Measurements from ENCODE around the gene TSHB. TPM values are rescaled to one million over a fixed set of nuclear protein-coding genes. Genes with fewer than 3 reads are reported as not detected.

The TSHB gene
- total and polyA plus RNA-seq, 9 donors = not detected

- Histone ChIP-seq H3K27ac (no peak overlapping the region), H3K36me3 (no peaks in the 10 kb centered on the region), H3K4me3 (no peak overlapping the region), H3K4me1 (ENCODE audit: insufficient read depth) (no peaks in the 10 kb centered on the region), H3K9me3 (no peaks in the 10 kb centered on the region), H3K27me3 (no peaks in the 10 kb centered on the region)
- whole genome bisulfite sequencing, 3 donors = 87 to 89% (median 89%) methylated on average over 6 of the region's 6 CpGs
- intact Hi-C loops (cut with DNase I) = no loop called here
- TF ChIP-seq EP300 (IDR thresholded peaks at IDR 0.05) (no peak), CTCF (IDR thresholded peaks at IDR 0.05) (no peak), POLR2A (IDR thresholded peaks at IDR 0.05) (no peak)
- DNase-seq = no peak
These were observed 35.4 kb downstream of the TSHB start for GRCh38 chr1:115065021-115065420.

GRCh38 chr1:115067161-115067859 is 37.7 kb downstream of the TSHB start:
- WGBS, 3 donors = 47 to 62% (median 51%) methylated on average over 8 of the region's 8 CpGs
- intact Hi-C loops (cut with DNase I) = no loop called here
- Histone ChIP-seq H3K4me1 (ENCODE audit: insufficient read depth) (no peaks in the 10 kb centered on the region), H3K27ac (no peak overlapping the region), H3K36me3 (no peaks in the 10 kb centered on the region), H3K4me3 (no peak overlapping the region), H3K9me3 (no peaks in the 10 kb centered on the region), H3K27me3 (no peaks in the 10 kb centered on the region)
- TF ChIP-seq POLR2A (IDR thresholded peaks at IDR 0.05) (no peak), EP300 (IDR thresholded peaks at IDR 0.05) (no peak), CTCF (IDR thresholded peaks at IDR 0.05) (no peak)
- no peak for DNase-seq

DNA sequence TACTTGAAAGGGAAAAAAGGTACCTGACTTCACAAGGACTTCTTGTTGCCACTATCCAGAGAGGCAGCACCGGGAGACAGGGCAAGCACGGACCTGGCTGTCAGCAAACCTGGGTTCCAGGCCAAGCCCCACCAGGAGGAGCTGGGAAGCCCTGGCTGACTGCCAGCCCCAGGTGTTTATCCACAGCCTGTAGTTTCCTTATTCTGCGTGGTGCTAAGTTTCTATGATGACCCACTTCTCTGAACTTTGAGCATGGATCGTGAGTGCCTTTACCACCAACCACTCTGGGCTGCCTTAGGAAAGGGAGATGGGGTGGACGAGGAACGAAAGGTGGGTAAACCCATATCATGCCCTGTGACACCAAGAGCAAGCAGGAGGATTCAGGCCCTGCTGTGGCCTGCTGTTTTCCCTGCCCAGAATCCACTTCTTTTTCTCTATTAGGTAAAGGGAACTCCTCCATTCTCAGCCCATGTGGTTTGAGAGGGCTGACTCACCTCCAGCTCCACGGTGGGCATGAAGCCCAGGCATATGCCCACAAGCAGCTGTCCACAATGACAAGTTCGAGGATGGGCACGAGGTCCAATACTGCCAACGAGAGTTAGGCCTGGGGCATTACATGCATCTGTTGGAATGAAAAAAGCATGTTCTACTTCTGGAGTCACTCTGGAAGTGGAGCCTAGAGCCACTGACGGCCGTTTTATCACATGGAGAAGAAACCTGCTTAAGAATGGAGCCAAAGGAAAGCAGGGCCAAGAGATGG is 39.4 kb downstream of the TSHB start:
- DNase-seq = no peak
- Histone ChIP-seq H3K36me3 (no peaks in the 10 kb centered on the region), H3K4me3 (no peak overlapping the region), H3K27ac (no peak overlapping the region), H3K4me1 (ENCODE audit: insufficient read depth) (no peaks in the 10 kb centered on the region), H3K9me3 (no peaks in the 10 kb centered on the region), H3K27me3 (no peaks in the 10 kb centered on the region)
- TF ChIP-seq EP300 (IDR thresholded peaks at IDR 0.05) = no peak
- no peak for TF ChIP-seq CTCF (IDR thresholded peaks at IDR 0.05)
- no peak for TF ChIP-seq POLR2A (IDR thresholded peaks at IDR 0.05)
- intact Hi-C loops (cut with DNase I) = no loop called here
- 71 to 86% (median 80%) methylated on average over 12 of the region's 12 CpGs for WGBS, 3 donors

- intact Hi-C loops (cut with DNase I) = no loop called here
- Histone ChIP-seq H3K27ac (no peak overlapping the region), H3K27me3 (no peaks in the 10 kb centered on the region), H3K9me3 (no peaks in the 10 kb centered on the region), H3K4me1 (ENCODE audit: insufficient read depth) (no peaks in the 10 kb centered on the region), H3K36me3 (no peaks in the 10 kb centered on the region), H3K4me3 (no peak overlapping the region)
- 72 to 78% (median 76%) methylated on average over 7 of the region's 7 CpGs for WGBS, 3 donors
- DNase-seq = no peak
- no peak for TF ChIP-seq CTCF (IDR thresholded peaks at IDR 0.05)
These were observed 40.2 kb downstream of the TSHB start for GRCh38 chr1:115069659-115070308.

Data from ovary (tissue), 9 donors.